Liver (tissue), 3 donors: ENCODE measurements around the gene SPOP.
A peak's percentile ranks its signal among the peaks of the same experiment; 100 is the strongest.

Experiments used
- SP1 ChIP-seq: IDR thresholded peaks from 2 replicates; pipeline ENCODE4 v1.6.1; 2018; ENCODE audit warnings: antibody characterized with exemption, mild to moderate bottlenecking
- TF ChIP-seq, protein P1 (sequence below): fragments of 150-350 bp; IDR thresholded peaks from 2 replicates; pipeline ENCODE4 v1.5.1; 2017; ENCODE audit warnings: improper control_type of control experiment, low read depth, low read length; ENCODE audit not compliant: missing input control
- donor health status: healthy.
- donor health status: healthy.

DNA sequence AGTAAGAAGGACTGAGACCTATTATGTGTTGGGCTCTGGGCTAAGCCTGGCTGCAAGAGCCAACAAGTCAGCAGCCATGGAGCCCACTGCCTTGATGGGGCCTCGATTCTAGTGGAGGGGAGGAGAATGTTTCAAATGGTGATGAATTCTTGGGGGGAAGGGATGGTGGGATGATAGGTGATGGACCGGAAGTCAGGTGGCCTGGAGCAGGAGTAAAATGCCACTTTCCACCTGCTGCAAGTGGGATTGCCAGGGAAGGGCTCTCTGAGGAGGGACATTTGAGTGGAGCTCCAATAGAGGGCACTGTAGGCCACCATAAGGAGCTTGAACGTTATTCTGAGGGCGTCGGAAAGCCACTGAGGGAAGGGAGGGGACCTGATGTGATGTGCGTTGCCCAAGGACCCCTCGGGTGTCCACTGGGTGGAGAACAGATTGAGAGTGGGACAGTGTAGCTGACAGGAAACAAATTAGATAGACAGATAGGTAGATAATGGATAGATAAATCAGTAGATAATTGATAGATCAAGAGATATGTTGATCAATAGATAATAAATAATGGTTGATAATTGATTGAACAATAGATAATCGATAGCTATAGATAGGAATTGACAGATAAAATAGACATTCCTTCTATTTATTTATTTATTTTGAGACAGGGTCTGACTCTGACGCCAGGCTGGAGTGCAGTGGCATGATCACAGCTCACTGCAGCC, 120.4 kb downstream of the SPOP start:
- TF ChIP-seq, protein P1, sequence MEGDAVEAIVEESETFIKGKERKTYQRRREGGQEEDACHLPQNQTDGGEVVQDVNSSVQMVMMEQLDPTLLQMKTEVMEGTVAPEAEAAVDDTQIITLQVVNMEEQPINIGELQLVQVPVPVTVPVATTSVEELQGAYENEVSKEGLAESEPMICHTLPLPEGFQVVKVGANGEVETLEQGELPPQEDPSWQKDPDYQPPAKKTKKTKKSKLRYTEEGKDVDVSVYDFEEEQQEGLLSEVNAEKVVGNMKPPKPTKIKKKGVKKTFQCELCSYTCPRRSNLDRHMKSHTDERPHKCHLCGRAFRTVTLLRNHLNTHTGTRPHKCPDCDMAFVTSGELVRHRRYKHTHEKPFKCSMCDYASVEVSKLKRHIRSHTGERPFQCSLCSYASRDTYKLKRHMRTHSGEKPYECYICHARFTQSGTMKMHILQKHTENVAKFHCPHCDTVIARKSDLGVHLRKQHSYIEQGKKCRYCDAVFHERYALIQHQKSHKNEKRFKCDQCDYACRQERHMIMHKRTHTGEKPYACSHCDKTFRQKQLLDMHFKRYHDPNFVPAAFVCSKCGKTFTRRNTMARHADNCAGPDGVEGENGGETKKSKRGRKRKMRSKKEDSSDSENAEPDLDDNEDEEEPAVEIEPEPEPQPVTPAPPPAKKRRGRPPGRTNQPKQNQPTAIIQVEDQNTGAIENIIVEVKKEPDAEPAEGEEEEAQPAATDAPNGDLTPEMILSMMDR, result peak; percentile 40
- no peak for TF ChIP-seq SP1
